ENCODE results near the gene THSD4.

Gene THSD4

DNA sequence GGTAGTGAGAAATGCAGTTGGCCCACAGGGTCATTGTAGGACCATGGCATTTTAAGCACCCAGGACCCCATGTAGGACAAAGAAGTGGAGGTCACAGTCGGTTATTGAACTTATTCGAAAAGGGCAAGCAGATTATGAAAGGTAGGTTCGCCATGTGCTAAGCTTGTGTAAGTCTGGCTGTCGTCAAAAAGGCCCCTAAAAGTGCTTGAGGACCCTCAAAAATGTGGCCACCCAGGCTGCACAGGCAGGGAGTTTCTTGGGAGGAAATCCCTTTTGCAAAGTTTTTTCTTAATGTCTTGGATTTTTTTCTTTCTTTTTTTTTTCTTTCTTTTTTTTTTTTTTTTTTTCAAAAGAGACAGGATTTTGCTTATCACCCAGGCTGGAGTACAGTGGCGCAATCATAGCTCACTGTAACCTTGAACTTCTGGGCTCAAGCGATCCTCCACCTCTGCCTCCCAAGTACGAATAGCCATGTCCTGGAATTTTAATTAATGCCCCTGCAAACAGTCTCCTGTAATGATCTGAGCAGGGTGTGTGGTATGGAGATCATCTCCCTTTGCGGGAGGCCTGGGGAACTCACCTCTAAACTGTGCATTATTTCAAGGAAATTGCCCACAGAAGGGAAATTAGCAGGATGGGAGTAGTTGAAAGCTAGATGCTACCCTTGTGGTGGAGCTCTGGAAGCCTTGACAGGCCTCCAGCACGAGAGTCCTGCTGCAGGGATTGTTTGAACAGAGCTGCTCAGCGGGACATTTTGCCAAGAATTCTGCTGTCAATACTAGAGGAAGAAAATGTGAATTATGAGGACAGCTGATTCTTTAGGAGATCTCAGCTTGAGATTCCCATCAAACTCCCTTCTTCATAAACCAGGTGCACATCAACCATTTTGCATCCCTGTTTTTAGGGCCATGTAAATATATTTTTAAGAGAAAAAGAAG is 28.4 kb downstream of the THSD4 start:
- no peaks in the 10 kb centered on the region for H3K9me3 ChIP-seq (ENCODE audit: control insufficient read depth, insufficient read depth, low read length)
- TF ChIP-seq EZH2phosphoT487 (IDR thresholded peaks at IDR 0.05; ENCODE audit: borderline replicate concordance, low read length) = no peak
- TF ChIP-seq, protein P1, sequence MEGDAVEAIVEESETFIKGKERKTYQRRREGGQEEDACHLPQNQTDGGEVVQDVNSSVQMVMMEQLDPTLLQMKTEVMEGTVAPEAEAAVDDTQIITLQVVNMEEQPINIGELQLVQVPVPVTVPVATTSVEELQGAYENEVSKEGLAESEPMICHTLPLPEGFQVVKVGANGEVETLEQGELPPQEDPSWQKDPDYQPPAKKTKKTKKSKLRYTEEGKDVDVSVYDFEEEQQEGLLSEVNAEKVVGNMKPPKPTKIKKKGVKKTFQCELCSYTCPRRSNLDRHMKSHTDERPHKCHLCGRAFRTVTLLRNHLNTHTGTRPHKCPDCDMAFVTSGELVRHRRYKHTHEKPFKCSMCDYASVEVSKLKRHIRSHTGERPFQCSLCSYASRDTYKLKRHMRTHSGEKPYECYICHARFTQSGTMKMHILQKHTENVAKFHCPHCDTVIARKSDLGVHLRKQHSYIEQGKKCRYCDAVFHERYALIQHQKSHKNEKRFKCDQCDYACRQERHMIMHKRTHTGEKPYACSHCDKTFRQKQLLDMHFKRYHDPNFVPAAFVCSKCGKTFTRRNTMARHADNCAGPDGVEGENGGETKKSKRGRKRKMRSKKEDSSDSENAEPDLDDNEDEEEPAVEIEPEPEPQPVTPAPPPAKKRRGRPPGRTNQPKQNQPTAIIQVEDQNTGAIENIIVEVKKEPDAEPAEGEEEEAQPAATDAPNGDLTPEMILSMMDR (IDR thresholded peaks at IDR 0.05; ENCODE audit: low read depth, low read length, poor library complexity, severe bottlenecking) = no peak

DNA sequence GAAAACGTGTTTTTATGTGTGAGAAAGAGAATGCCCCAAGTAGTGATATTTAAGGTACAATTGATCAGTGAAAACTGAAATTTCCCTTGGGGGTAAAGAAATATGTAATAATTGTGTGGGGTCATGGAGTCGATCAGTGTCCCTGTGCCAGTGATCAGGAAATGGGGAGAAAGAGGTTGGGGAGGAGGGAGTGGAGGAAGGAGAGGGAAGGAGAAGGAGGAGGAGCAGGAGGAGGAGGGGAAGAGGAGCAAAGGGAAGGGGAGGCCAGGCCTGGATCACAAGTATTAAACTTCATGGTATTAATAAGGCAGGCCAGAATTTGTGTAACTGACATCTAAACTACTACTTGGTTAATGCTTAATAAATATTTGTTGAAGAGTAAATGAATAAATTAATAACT is 30.4 kb downstream of the THSD4 start:
- Histone ChIP-seq H3K9me2 (replicated peaks; ENCODE audit: control insufficient read depth, low read length) (no peaks in the 10 kb centered on the region), H3F3A (ENCODE audit: control insufficient read depth, insufficient read depth) (no peaks in the 10 kb centered on the region), H3K4me3 (ENCODE audit: low read length) (no peak overlapping the region), H3K79me2 (ENCODE audit: control insufficient read depth, low read length) (no peaks in the 10 kb centered on the region), H3K4me2 (ENCODE audit: low read length) (no peak overlapping the region), H3K27ac (ENCODE audit: low read depth, low read length) (no peak overlapping the region), H3K27me3 (ENCODE audit: control insufficient read depth, low read length) (no peaks in the 10 kb centered on the region), H3K9me3 (ENCODE audit: control insufficient read depth, insufficient read depth, low read length) (no peaks in the 10 kb centered on the region), H4K20me1 (ENCODE audit: control insufficient read depth, insufficient read depth, low read depth, low read length) (no peaks in the 10 kb centered on the region), H3K36me3 (ENCODE audit: control insufficient read depth, low read length) (no peaks in the 10 kb centered on the region), H3K4me1 (ENCODE audit: control insufficient read depth, low read length) (no peaks in the 10 kb centered on the region)
- no peak for TF ChIP-seq EZH2phosphoT487 (IDR thresholded peaks at IDR 0.05; ENCODE audit: borderline replicate concordance, low read length)
- TF ChIP-seq, protein P1 (IDR thresholded peaks at IDR 0.05; ENCODE audit: low read depth, low read length, poor library complexity, severe bottlenecking) = no peak

More for the DNA sequence above, 28.4 kb downstream of the THSD4 start:
- H3K27me3 ChIP-seq (ENCODE audit: control insufficient read depth, low read length) = no peaks in the 10 kb centered on the region
- no peak overlapping the region for H3K27ac ChIP-seq (ENCODE audit: low read depth, low read length)
- no peaks in the 10 kb centered on the region for H3K9me2 ChIP-seq (replicated peaks; ENCODE audit: control insufficient read depth, low read length)
- H3K4me3 ChIP-seq (ENCODE audit: low read length) = no peak overlapping the region
- H3K4me1 ChIP-seq (ENCODE audit: control insufficient read depth, low read length) = no peaks in the 10 kb centered on the region
- no peaks in the 10 kb centered on the region for H3F3A ChIP-seq (ENCODE audit: control insufficient read depth, insufficient read depth)
- H3K79me2 ChIP-seq (ENCODE audit: control insufficient read depth, low read length) = no peaks in the 10 kb centered on the region
- H3K4me2 ChIP-seq (ENCODE audit: low read length) = no peak overlapping the region
- no peaks in the 10 kb centered on the region for H3K36me3 ChIP-seq (ENCODE audit: control insufficient read depth, low read length)
- no peaks in the 10 kb centered on the region for H4K20me1 ChIP-seq (ENCODE audit: control insufficient read depth, insufficient read depth, low read depth, low read length)

GRCh38 chr15:71146580-71146982 is 31.3 kb downstream of the THSD4 start:
- no peaks in the 10 kb centered on the region for H3K9me2 ChIP-seq (replicated peaks; ENCODE audit: control insufficient read depth, low read length)
- TF ChIP-seq EZH2phosphoT487 (IDR thresholded peaks at IDR 0.05; ENCODE audit: borderline replicate concordance, low read length) = no peak
- TF ChIP-seq, protein P1 (IDR thresholded peaks at IDR 0.05; ENCODE audit: low read depth, low read length, poor library complexity, severe bottlenecking) = no peak
- H3K27me3 ChIP-seq (ENCODE audit: control insufficient read depth, low read length) = no peaks in the 10 kb centered on the region
- no peaks in the 10 kb centered on the region for H3F3A ChIP-seq (ENCODE audit: control insufficient read depth, insufficient read depth)
- no peak overlapping the region for H3K27ac ChIP-seq (ENCODE audit: low read depth, low read length)
- H3K4me1 ChIP-seq (ENCODE audit: control insufficient read depth, low read length) = no peaks in the 10 kb centered on the region
- H3K9me3 ChIP-seq (ENCODE audit: control insufficient read depth, insufficient read depth, low read length) = no peaks in the 10 kb centered on the region
- no peak overlapping the region for H3K4me2 ChIP-seq (ENCODE audit: low read length)
- no peaks in the 10 kb centered on the region for H3K79me2 ChIP-seq (ENCODE audit: control insufficient read depth, low read length)
- H3K4me3 ChIP-seq (ENCODE audit: low read length) = no peak overlapping the region
- no peaks in the 10 kb centered on the region for H3K36me3 ChIP-seq (ENCODE audit: control insufficient read depth, low read length)
- no peaks in the 10 kb centered on the region for H4K20me1 ChIP-seq (ENCODE audit: control insufficient read depth, insufficient read depth, low read depth, low read length)
